ENCODE measurements around the gene ARHGAP26.

The ARHGAP26 gene

GRCh38 chr5:142896325-142897007 lies 126.3 kb downstream of the ARHGAP26 start:
- Histone ChIP-seq H3K27me3 (ENCODE audit: control insufficient read depth, insufficient read depth, low read length, poor library complexity, severe bottlenecking) (no peaks in the 10 kb centered on the region), H3K36me3 (ENCODE audit: control insufficient read depth, insufficient read depth, low read length) (no peaks in the 10 kb centered on the region), H3K4me3 (ENCODE audit: insufficient read depth, low read depth, low read length) (no peak overlapping the region), H3K9me3 (ENCODE audit: control insufficient read depth, low read length) (no peaks in the 10 kb centered on the region), H3K27ac (ENCODE audit: insufficient read depth, low read depth, low read length, poor library complexity, severe bottlenecking) (no peak overlapping the region), H3K4me1 (ENCODE audit: control insufficient read depth, insufficient read depth, low read length) (peaks cover 9% of the 10 kb centered on the region)
- WGBS, 2 experiments = 60 to 75% methylated on average over 2 of the region's 2 CpGs

DNA sequence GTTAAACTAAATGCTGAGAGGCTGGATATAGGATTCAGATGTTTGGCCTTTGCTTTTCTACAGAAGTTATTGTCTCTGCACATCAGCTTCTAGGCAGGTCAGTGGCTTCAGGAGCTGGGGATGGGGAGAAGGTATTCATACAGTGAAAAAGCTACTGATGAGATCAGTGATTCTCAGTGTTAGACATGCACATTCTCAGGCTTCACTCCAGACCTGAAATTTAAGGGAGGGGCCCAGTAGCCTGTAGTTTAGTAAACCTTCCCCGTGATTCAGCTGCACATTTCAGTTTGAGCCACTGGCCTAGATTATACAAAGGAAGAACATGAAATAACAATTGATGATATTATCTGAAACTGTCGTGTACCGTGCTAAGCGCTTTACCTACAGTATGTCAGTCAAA lies 127.2 kb downstream of the ARHGAP26 start:
- 92 to 100% methylated on average over 1 to 4 of the region's 4 CpGs for WGBS, 2 experiments
- Histone ChIP-seq H3K4me1 (ENCODE audit: control insufficient read depth, insufficient read depth, low read length) (peaks cover 14% of the 10 kb centered on the region), H3K9me3 (ENCODE audit: control insufficient read depth, low read length) (no peaks in the 10 kb centered on the region), H3K36me3 (ENCODE audit: control insufficient read depth, insufficient read depth, low read length) (no peaks in the 10 kb centered on the region), H3K4me3 (ENCODE audit: insufficient read depth, low read depth, low read length) (no peak overlapping the region), H3K27me3 (ENCODE audit: control insufficient read depth, insufficient read depth, low read length, poor library complexity, severe bottlenecking) (no peaks in the 10 kb centered on the region), H3K27ac (ENCODE audit: insufficient read depth, low read depth, low read length, poor library complexity, severe bottlenecking) (no peak overlapping the region)

DNA sequence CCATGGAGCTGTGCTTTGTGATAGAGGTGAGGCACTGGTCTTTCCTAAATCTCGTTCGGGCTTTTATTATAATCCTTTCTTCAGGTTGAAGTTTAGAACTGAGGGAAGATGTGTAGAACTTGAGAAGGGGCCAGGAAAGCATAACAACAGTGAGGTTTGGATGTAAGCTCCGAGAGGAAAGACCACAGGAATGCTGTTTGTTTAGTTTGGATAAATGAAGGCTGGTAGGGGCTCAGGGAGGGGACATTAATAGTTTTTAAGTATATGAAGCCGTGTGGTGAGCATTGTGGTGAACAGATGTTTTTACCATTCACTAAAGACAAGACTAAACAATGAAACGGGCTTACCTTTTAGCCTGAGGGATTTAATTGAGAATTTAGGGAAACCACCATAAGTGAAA lies 130.8 kb downstream of the ARHGAP26 start:
- Histone ChIP-seq H3K27me3 (ENCODE audit: control insufficient read depth, insufficient read depth, low read length, poor library complexity, severe bottlenecking) (no peaks in the 10 kb centered on the region), H3K4me3 (ENCODE audit: insufficient read depth, low read depth, low read length) (no peak overlapping the region), H3K9me3 (ENCODE audit: control insufficient read depth, low read length) (no peaks in the 10 kb centered on the region), H3K4me1 (ENCODE audit: control insufficient read depth, insufficient read depth, low read length) (peaks cover 14% of the 10 kb centered on the region), H3K36me3 (ENCODE audit: control insufficient read depth, insufficient read depth, low read length) (no peaks in the 10 kb centered on the region), H3K27ac (ENCODE audit: insufficient read depth, low read depth, low read length, poor library complexity, severe bottlenecking) (no peak overlapping the region)
- WGBS, 2 experiments = 75 to 82% methylated on average over 4 to 5 of the region's 5 CpGs

GRCh38 chr5:142901476-142902185 lies 131.5 kb downstream of the ARHGAP26 start:
- H3K4me3 ChIP-seq (ENCODE audit: insufficient read depth, low read depth, low read length) = no peak overlapping the region
- peaks cover 14% of the 10 kb centered on the region for H3K4me1 ChIP-seq (ENCODE audit: control insufficient read depth, insufficient read depth, low read length)
- no peaks in the 10 kb centered on the region for H3K27me3 ChIP-seq (ENCODE audit: control insufficient read depth, insufficient read depth, low read length, poor library complexity, severe bottlenecking)
- WGBS, 2 experiments = 61 to 76% methylated on average over 3 of the region's 3 CpGs
- no peaks in the 10 kb centered on the region for H3K9me3 ChIP-seq (ENCODE audit: control insufficient read depth, low read length)
- no peak overlapping the region for H3K27ac ChIP-seq (ENCODE audit: insufficient read depth, low read depth, low read length, poor library complexity, severe bottlenecking)
- no peaks in the 10 kb centered on the region for H3K36me3 ChIP-seq (ENCODE audit: control insufficient read depth, insufficient read depth, low read length)

- peaks cover 8% of the 10 kb centered on the region for H3K4me1 ChIP-seq (ENCODE audit: control insufficient read depth, insufficient read depth, low read length)
- no peak overlapping the region for H3K27ac ChIP-seq (ENCODE audit: insufficient read depth, low read depth, low read length, poor library complexity, severe bottlenecking)
- H3K36me3 ChIP-seq (ENCODE audit: control insufficient read depth, insufficient read depth, low read length) = no peaks in the 10 kb centered on the region
- H3K4me3 ChIP-seq (ENCODE audit: insufficient read depth, low read depth, low read length) = no peak overlapping the region
- 88 to 95% methylated on average over 10 of the region's 10 CpGs for WGBS, 2 experiments
- H3K9me3 ChIP-seq (ENCODE audit: control insufficient read depth, low read length) = no peaks in the 10 kb centered on the region
- H3K27me3 ChIP-seq (ENCODE audit: control insufficient read depth, insufficient read depth, low read length, poor library complexity, severe bottlenecking) = no peaks in the 10 kb centered on the region
Measured at GRCh38 chr5:142902186-142902965, 132.2 kb downstream of the ARHGAP26 start.

DNA sequence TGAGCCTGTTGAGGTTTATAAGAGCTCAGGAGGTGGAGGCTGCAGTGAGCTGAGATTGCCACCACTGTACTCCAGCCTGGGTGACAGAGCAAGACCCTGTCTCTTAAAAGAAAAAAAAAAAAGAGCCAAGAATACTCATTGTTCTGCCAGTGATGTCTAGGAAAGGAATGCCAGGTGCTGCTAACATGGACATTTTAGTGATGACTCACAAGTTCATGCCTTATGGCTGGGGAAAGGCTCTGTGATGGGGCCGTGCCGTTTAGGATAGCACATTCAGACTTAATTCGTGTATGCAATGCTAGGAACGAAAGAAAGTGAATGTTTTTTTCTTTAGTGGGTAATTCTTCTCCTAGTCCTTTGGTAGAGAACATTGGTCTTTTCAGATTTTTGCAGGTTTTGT lies 134.2 kb downstream of the ARHGAP26 start:
- Histone ChIP-seq H3K36me3 (ENCODE audit: control insufficient read depth, insufficient read depth, low read length) (no peaks in the 10 kb centered on the region), H3K27me3 (ENCODE audit: control insufficient read depth, insufficient read depth, low read length, poor library complexity, severe bottlenecking) (no peaks in the 10 kb centered on the region), H3K4me3 (ENCODE audit: insufficient read depth, low read depth, low read length) (no peak overlapping the region), H3K27ac (ENCODE audit: insufficient read depth, low read depth, low read length, poor library complexity, severe bottlenecking) (no peak overlapping the region), H3K9me3 (ENCODE audit: control insufficient read depth, low read length) (no peaks in the 10 kb centered on the region), H3K4me1 (ENCODE audit: control insufficient read depth, insufficient read depth, low read length) (peaks cover 8% of the 10 kb centered on the region)
- 89 to 91% methylated on average over 4 of the region's 4 CpGs for WGBS, 2 experiments

DNA sequence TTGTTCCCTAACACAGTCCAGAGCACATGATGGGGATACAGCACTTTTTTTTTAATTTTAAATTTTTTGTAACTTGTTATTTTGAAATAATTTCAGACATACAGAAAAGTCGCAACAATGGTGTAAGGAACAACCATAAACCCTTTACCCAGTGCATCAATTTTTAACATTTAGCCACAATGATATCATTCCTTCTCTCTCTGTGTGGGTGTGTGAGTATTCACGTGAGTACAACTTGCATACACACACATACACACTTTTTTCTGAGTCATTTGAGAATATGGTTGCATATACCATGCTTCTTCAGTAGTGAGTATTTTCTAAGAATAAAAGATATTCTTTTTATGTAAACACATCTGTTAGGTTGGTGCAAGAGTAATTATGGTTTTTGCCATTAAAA lies 135.2 kb downstream of the ARHGAP26 start:
- no peaks in the 10 kb centered on the region for H3K36me3 ChIP-seq (ENCODE audit: control insufficient read depth, insufficient read depth, low read length)
- no peaks in the 10 kb centered on the region for H3K27me3 ChIP-seq (ENCODE audit: control insufficient read depth, insufficient read depth, low read length, poor library complexity, severe bottlenecking)
- H3K4me1 ChIP-seq (ENCODE audit: control insufficient read depth, insufficient read depth, low read length) = peaks cover 8% of the 10 kb centered on the region
- no peak overlapping the region for H3K4me3 ChIP-seq (ENCODE audit: insufficient read depth, low read depth, low read length)
- 71% methylated on average over 1 of the region's 2 CpGs; no CpG with 5 or more reads in 1 of the 2 experiments for WGBS, 2 experiments
- no peak overlapping the region for H3K27ac ChIP-seq (ENCODE audit: insufficient read depth, low read depth, low read length, poor library complexity, severe bottlenecking)
- H3K9me3 ChIP-seq (ENCODE audit: control insufficient read depth, low read length) = no peaks in the 10 kb centered on the region

GRCh38 chr5:142906863-142907671 lies 136.9 kb downstream of the ARHGAP26 start:
- no peak overlapping the region for H3K4me3 ChIP-seq (ENCODE audit: insufficient read depth, low read depth, low read length)
- 83 to 93% methylated on average over 7 of the region's 7 CpGs for WGBS, 2 experiments

GRCh38 chr5:142908659-142909058 lies 138.5 kb downstream of the ARHGAP26 start:
- Histone ChIP-seq H3K27ac (ENCODE audit: insufficient read depth, low read depth, low read length, poor library complexity, severe bottlenecking) (no peak overlapping the region), H3K4me3 (ENCODE audit: insufficient read depth, low read depth, low read length) (no peak overlapping the region), H3K27me3 (ENCODE audit: control insufficient read depth, insufficient read depth, low read length, poor library complexity, severe bottlenecking) (no peaks in the 10 kb centered on the region), H3K36me3 (ENCODE audit: control insufficient read depth, insufficient read depth, low read length) (no peaks in the 10 kb centered on the region), H3K9me3 (ENCODE audit: control insufficient read depth, low read length) (no peaks in the 10 kb centered on the region), H3K4me1 (ENCODE audit: control insufficient read depth, insufficient read depth, low read length) (no peaks in the 10 kb centered on the region)
- WGBS, 2 experiments = 77 to 82% methylated on average over 3 of the region's 3 CpGs

More at GRCh38 chr5:142906863-142907671, 136.9 kb downstream of the ARHGAP26 start:
- Histone ChIP-seq H3K27ac (ENCODE audit: insufficient read depth, low read depth, low read length, poor library complexity, severe bottlenecking) (no peak overlapping the region), H3K9me3 (ENCODE audit: control insufficient read depth, low read length) (no peaks in the 10 kb centered on the region), H3K36me3 (ENCODE audit: control insufficient read depth, insufficient read depth, low read length) (no peaks in the 10 kb centered on the region), H3K27me3 (ENCODE audit: control insufficient read depth, insufficient read depth, low read length, poor library complexity, severe bottlenecking) (no peaks in the 10 kb centered on the region), H3K4me1 (ENCODE audit: control insufficient read depth, insufficient read depth, low read length) (no peaks in the 10 kb centered on the region)
